ENCODE data around the gene PTPRM. TPM values are rescaled to one million over a fixed set of nuclear protein-coding genes. Genes with fewer than 3 reads are reported as not detected.

The PTPRM gene
- total RNA-seq, 1 experiment from 2014 or later, result 28.8 TPM

GRCh38 chr18:7567474-7568425, 634 bp downstream of the PTPRM start:
- peak; percentile 35 for DNase-seq (ENCODE audit: low read depth)

- no peak for DNase-seq (ENCODE audit: low read depth)
Observed at GRCh38 chr18:7568426-7568825, 1.3 kb downstream of the PTPRM start.

GRCh38 chr18:7571626-7572025, 4.5 kb downstream of the PTPRM start:
- no peak for DNase-seq (ENCODE audit: low read depth)

DNA sequence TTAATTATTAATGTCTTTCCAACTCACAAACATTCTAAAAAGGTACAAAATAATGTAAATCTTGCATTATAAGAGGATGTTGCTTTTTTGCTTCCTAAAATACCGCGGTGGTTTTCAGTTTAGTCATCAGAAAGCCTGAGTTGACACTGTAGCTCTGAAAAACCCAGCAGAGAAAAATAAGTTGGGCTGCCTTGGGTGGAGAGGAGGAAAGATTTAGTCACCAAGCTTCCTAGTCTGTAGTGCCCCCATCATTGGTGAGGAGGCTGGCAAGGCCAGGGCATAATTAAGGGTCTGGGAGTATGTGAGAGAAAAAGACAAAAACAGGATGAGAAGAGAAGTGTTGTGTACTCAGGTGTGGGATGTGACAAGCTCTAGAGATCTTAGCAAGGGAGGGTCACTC, 5.7 kb downstream of the PTPRM start:
- DNase-seq (ENCODE audit: low read depth), result peak; percentile 66

GRCh38 chr18:7575465-7576028, 8.4 kb downstream of the PTPRM start:
- peak; percentile 74 for DNase-seq (ENCODE audit: low read depth)

- no peak for DNase-seq (ENCODE audit: low read depth)
Observed at GRCh38 chr18:7576077-7576476, 9.0 kb downstream of the PTPRM start.

GRCh38 chr18:7576685-7577084, 9.6 kb downstream of the PTPRM start:
- DNase-seq (ENCODE audit: low read depth), result peak; percentile 37

DNA sequence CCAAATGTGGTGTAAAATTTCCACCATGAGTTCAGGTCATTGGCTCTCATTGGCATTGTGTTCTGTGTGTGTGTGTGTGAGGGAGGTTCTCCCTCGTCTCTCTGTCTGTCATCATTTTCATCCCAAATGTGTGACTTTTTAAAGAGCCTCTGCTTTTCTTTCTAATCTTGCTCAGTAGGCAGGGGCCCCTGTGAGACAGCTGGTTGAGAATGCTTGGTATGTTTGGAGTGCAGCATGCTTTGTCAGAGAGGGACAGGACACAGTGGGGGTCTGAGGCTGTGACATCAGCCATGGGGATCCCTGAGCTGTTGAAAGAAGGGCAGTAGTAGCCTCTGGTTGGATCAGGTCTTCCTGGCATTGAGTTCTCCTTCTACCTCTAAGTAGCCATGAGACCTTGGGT, 10.6 kb downstream of the PTPRM start:
- peak; percentile 53 for DNase-seq (ENCODE audit: low read depth)

- DNase-seq (ENCODE audit: low read depth), result no peak
Observed at GRCh38 chr18:7579176-7579917, 12.2 kb downstream of the PTPRM start.

- no peak for DNase-seq (ENCODE audit: low read depth)
Observed at GRCh38 chr18:7579918-7580542, 12.9 kb downstream of the PTPRM start.

DNA sequence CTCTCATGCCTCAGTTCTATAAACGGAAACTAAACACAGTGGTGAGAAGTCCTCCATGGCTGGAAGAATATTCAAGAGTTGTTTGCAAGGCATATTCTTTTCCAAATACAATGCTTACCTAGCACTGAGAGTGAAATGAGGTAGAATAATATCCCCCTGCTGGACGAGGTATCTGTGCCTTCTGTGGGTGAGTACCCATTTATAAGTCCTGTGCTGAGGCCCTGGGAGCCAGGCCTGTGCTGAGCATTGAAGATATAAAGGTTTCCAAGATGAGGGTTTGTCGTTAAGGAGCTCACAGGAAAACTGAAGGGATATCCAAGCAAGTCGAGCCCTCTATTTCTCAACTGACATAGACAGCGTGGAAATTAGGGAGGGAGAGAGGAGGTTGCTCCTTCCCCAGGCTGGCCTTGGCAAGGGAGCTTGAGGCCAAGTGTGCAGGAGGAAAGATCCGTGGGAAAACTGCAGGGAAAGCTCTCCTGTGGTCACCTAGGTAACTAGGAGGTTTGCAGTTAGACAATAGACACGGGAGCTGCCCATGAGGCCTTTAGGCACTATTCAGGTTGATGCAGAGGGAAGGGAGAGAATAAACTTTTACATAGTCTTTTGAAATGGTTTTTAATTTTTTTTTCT, 17.6 kb downstream of the PTPRM start:
- no peak for DNase-seq (ENCODE audit: low read depth)

GRCh38 chr18:7585276-7585670, 18.2 kb downstream of the PTPRM start:
- DNase-seq (ENCODE audit: low read depth), result no peak

DNA sequence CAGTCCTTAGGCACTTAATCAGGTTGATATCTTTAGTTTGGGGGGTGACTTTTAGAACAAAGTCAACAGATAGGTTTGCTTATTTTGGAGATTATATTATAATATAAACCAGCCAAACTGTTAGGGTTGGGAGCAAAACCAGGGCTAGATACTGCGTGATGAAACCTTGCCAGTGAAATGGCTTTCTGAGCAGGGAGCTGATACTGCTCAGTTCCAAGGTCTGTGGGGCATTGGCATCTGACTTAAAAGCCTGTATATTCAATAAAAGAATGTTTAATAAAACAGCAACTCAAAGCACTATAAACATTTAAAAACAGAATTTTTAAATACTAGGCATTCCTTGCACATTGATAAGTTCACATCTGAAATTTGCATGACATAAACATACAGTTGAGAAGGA, 19.3 kb downstream of the PTPRM start:
- DNase-seq (ENCODE audit: low read depth), result no peak

- peak; percentile 32 for DNase-seq (ENCODE audit: low read depth)
Observed at GRCh38 chr18:7590826-7591560, 23.9 kb downstream of the PTPRM start.

DNA sequence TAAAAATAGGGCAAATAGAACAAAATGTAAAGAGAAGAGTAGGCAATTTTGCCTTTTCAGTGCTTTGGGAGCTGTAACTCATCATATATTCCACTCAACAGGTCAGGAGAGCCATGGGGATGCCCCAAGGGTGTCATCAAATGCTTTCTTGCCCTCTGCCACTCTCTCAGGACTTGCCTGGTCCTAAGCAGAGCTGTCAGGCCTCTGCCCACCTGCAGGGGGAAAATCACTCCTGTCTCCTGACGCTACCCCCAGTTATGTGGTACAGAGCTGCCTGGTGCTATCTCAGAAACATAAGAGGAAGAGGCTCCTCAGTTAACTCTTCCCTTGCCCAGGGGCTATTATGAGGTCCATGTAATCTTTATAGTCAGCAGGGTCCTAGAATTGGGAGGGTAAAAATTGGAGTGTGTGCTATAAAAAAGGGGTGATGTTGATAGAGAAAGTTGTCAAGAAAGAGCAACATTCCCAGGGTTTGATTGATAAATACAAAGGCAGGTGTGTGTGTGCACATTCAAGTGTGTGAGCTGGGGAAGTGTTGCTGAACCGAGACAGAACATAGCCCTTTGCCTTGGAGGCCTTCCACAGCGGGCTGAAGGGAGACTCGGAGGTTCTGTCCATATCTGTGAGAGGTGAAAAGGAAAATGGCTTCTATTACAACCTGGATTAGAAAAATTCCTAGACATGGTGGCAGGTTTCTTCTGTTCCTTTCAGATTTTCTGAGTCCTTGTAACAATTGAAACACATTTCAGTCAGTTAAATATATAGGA, 25.4 kb downstream of the PTPRM start:
- DNase-seq (ENCODE audit: low read depth), result no peak

DNA sequence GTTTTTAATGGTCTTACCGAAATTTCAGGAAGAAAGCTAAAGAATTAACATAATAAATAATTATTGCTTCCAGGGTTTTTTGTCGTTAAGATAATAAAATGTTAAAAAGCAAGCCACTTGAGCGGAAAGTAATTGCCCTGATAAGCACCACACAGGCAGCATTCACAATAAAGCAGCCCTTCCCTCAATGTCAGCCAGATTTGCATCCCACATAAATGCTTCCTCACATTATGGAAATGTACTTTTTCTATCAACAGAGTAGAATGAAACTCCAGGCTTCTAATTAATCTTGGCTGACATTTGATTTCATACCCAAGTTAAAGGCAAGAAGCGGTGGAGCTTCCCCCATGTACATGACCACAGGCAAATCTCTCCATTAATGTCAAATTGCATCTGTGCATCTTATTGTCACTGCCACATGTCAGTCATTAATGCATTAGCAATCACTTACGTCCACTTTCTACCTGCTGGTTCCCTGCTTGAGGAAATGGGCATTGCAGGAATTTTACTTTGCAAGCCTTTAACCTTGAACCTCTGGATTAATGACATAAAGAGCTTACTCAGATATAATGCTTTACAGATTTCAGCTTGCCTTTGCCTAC, 26.2 kb downstream of the PTPRM start:
- no peak for DNase-seq (ENCODE audit: low read depth)

DNA sequence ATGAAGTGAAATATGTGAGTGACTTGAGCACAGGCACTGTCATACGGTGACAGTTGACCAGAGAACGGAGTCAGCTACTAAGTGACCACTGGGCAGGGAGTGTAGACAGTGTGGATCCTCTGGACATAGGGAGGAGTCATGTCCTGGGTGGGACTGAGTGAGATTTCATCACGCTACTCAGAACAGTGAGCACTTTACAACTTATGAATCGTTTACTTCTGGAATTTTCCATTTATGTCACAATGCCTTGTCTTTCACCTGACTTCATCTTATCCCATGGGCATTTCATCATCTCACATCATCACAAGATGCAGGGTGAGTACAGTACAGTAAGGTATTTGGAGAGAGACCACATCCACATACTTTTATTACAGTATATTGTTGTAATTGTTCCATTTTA, 29.0 kb downstream of the PTPRM start:
- no peak for DNase-seq (ENCODE audit: low read depth)

DNA sequence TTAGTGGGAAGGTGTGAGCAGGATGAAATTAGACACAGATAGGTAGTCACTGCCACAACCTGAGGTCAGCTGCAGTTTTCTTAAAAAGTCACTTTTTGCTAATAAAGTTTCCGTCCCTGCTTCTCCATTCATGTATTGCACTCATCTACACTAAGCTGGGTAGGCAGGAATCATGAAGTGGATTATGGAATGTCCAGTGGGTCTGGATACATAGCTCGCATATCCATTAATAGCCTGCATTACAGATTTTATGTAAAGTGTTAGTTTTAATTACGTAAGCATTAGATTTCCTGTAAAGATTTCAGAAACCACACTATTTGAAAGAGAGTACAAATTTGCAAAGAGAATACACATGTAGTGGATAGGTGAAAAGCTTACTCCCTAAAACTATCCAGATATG, 30.4 kb downstream of the PTPRM start:
- no peak for DNase-seq (ENCODE audit: low read depth)

All from HT1080 (cell line).